ENCODE data around the gene SMIM34.

SMIM34 gene

DNA sequence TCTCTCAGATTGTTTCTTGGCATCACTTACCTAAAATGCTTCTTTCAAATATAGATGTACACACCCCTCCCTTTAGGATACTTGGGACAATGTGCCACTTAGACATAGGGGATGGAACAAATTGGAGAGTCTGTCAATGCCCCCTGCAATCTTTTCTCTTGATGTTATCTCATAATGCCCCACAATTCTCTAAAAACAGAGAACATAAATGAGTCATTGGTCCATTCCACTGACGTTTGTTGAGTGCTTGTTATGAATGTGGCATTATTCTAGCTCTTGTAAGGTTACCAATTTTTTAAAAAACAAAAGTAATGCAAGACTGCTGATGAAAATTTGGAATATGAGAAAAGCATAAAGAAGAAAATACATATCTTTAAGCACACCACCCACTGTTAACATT lies 54.0 kb downstream of the SMIM34 start:
- DNase-seq: no peak
